Gastroesophageal sphincter (tissue), 4 donors: ENCODE results near the gene C19orf44. TPM values are rescaled to one million over a fixed set of nuclear protein-coding genes. Genes with fewer than 3 reads are reported as not detected.
"Not testable (repeated sequence)": the region's sequence is repeated elsewhere in the genome, so short reads cannot be mapped to it uniquely, and the experiment has no call there.

ENCODE experiments used
- ATAC-seq: fragments of 150-250 bp; one replicate; pipeline ENCODE4 v1.9.1; 2016; ENCODE audit warnings: mild to moderate bottlenecking, moderate library complexity
- H3K27ac ChIP-seq, 4 donors: fragments of 200-600 bp; sonication (generic) in 3 of 4; 1 replicate in 3 of 4; 2 replicates in 1 of 4; pipeline ENCODE4 v1.5.1; 2016 to 2019
- H3K27me3 ChIP-seq: fragments of 200-600 bp; sonication (generic); one replicate; pipeline ENCODE4 v1.5.1; 2019
- H3K36me3 ChIP-seq, 2 donors: fragments of 200-600 bp; sonication (generic); one replicate each; pipeline ENCODE4 v1.5.1; 2019; ENCODE audit warnings: control low read depth in 1 of 2
- H3K4me1 ChIP-seq, 3 donors: fragments of 200-600 bp; sonication (generic); 1 replicate in 2 of 3; 2 replicates in 1 of 3; pipeline ENCODE4 v1.5.1; 2016 to 2019; ENCODE audit warnings: control low read depth in 2 of 3
- H3K4me3 ChIP-seq, 2 donors: fragments of 200-600 bp; sonication (generic); one replicate each; pipeline ENCODE4 v1.5.1; 2019; ENCODE audit warnings: mild to moderate bottlenecking in 1 of 2, moderate library complexity in 1 of 2
- H3K9me3 ChIP-seq, 3 donors: fragments of 200-600 bp; sonication (generic); one replicate each; pipeline ENCODE4 v1.5.1; 2017 to 2019; ENCODE audit warnings: control low read depth in 2 of 3
- CTCF ChIP-seq, 4 experiments: fragments of 200-600 bp in 2 of 4; fragments of 450-650 bp in 2 of 4; sonication (generic) in 1 of 4; IDR thresholded peaks; one replicate each; pipeline ENCODE4 v1.5.1; 2017 to 2019; ENCODE audit warnings: antibody characterized with exemption in 4 of 4, mild to moderate bottlenecking in 2 of 4, moderate library complexity in 2 of 4
- EP300 ChIP-seq: sonication (generic); formaldehyde crosslinking; IDR thresholded peaks from one replicate; pipeline ENCODE4 v1.6.1; 2017; ENCODE audit warnings: antibody characterized with exemption, mild to moderate bottlenecking
- POLR2A ChIP-seq, 2 donors: fragments of 450-650 bp; IDR thresholded peaks; one replicate each; pipeline ENCODE4 v1.6.1; 2017; ENCODE audit warnings: antibody characterized with exemption in 2 of 2, mild to moderate bottlenecking in 2 of 2, moderate library complexity in 1 of 2
- POLR2AphosphoS5 ChIP-seq: sonication (generic); formaldehyde crosslinking; IDR thresholded peaks from one replicate; pipeline ENCODE4 v1.6.1; 2017; ENCODE audit warnings: antibody characterized with exemption
- WGBS, 2 donors: methylation state at CpG; one replicate each; pipeline ENCODE4 v1.1.5; 2018; ENCODE audit warnings: low coverage in 1 of 2; 5-methylcytosine and 5-hydroxymethylcytosine counted together
- total RNA-seq, 4 donors: library from RNA; depleted of rRNA; stranded (reverse); fragments of >200 nt; gene quantifications; one replicate each; pipeline ENCODE4 v1.1.0, GENCODE V29; 2016

The C19orf44 gene
- total RNA-seq, 4 donors from 2014 or later, result 8.1 to 12.3 (median 11.9) TPM

- WGBS, 2 donors, result 41 to 57% methylated on average over 1 to 3 of the region's 3 CpGs
- TF ChIP-seq POLR2AphosphoS5, result no peak
- Histone ChIP-seq H3K27ac (no peak overlapping the region), H3K36me3 (no peaks in the 10 kb centered on the region), H3K9me3 (peaks cover 0 to 7% (median 0%) of the 10 kb centered on the region in 3 donors), H3K4me3 (no peak overlapping the region), H3K27me3 (no peaks in the 10 kb centered on the region), H3K4me1 (peaks cover 0 to 5% (median 0%) of the 10 kb centered on the region in 3 donors)
- ATAC-seq, result no peak
Observed at GRCh38 chr19:16476401-16476800, 19.8 kb upstream of the C19orf44 start.

GRCh38 chr19:16477311-16477710, 18.9 kb upstream of the C19orf44 start:
- Histone ChIP-seq H3K4me1 (peaks cover 0 to 3% (median 0%) of the 10 kb centered on the region in 3 donors), H3K36me3 (no peaks in the 10 kb centered on the region), H3K27ac (no peak overlapping the region), H3K9me3 (peaks cover 0 to 7% (median 0%) of the 10 kb centered on the region in 3 donors), H3K27me3 (no peaks in the 10 kb centered on the region), H3K4me3 (no peak overlapping the region)
- TF ChIP-seq POLR2A (IDR thresholded peaks at IDR 0.05) (no peak), POLR2AphosphoS5 (no peak), EP300 (no peak), CTCF (IDR thresholded peaks at IDR 0.05) (no peak)
- 89 to 100% methylated on average over 1 of the region's 1 CpG for WGBS, 2 donors
- no peak for ATAC-seq

DNA sequence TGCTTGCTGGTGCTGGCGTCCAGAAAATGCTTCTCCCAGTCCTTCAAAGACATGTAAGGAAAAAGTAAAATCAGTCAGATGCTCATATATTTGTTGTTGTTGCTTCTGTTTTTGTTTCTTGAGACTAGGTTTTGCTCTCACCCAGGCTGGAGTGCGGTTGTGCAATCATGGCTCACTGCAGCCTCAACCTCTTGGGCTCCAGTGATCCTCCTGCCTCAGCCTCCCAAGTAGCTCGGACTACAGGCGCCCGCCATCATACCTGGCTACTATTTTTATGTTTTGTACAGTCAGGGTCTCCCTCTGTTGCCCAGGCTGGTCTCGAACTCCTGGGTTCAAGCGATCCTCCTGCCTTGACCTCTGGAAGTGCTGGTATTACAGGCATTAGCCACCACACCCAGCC, 13.4 kb upstream of the C19orf44 start:
- Histone ChIP-seq H3K27me3 (no peaks in the 10 kb centered on the region), H3K9me3 (no peaks in the 10 kb centered on the region), H3K4me1 (no peaks in the 10 kb centered on the region), H3K4me3 (no peak overlapping the region), H3K27ac (no peak overlapping the region), H3K36me3 (no peaks in the 10 kb centered on the region)
- ATAC-seq, result no peak
- WGBS, 2 donors, result 60 to 75% methylated on average over 2 to 5 of the region's 7 CpGs
- TF ChIP-seq CTCF (IDR thresholded peaks at IDR 0.05) (no peak), POLR2AphosphoS5 (no peak), POLR2A (IDR thresholded peaks at IDR 0.05) (no peak), EP300 (no peak)

DNA sequence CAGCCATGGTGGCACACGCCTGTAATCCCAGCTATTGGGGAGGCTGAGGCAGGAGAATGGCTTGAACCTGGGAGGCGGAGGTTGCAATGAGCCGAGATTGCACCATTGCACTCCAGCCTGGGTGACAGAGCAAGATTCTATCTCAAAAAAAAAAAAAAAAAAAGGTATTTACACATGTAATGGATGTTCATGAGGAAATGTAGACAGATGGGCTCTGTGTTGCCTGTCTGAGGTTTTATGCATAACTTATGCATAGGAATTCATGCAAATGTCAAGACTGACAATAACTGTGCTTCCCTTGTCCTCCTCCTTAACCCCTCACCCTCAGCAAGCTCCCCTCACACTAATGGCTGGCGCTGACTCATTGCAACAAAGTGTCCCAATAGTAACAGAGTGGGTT, 9.7 kb upstream of the C19orf44 start:
- H3K36me3 ChIP-seq, H3K4me3 ChIP-seq, H3K27me3 ChIP-seq, H3K9me3 ChIP-seq, H3K27ac ChIP-seq, ATAC-seq: not testable (repeated sequence)
- peaks cover 0 to 13% (median 5%) of the 10 kb centered on the region in 3 donors for H3K4me1 ChIP-seq
- 80 to 96% methylated on average over 1 to 3 of the region's 4 CpGs for WGBS, 2 donors

DNA sequence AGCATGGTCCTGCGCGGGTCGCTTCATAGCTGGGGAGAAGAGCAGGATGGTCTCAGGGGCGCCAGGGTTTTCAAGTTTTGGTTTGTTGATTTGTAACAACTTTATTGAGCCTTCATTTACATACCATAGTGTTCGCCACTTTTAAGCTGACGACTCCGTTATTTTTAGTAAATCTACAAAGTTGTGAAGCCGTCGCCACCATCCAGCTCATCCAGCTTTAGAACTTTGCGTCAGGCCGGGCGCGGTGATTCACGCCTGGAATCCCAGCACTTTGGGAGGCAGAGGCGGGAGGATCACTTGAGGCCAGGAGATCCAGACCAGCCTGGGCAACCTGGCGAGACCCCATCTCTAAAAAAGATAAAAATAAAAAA, 404 bp downstream of the C19orf44 start:
- Histone ChIP-seq H3K27me3 (no peaks in the 10 kb centered on the region), H3K36me3 (peaks cover 0 to 12% of the 10 kb centered on the region in 2 donors), H3K4me3 (peak overlapping the region; percentile 45 to 69), H3K4me1 (peaks cover 0 to 21% (median 5%) of the 10 kb centered on the region in 3 donors), H3K27ac (peak overlapping the region in 3 of 4 donors; percentile 85 to 92 (median 87)), H3K9me3 (no peaks in the 10 kb centered on the region)
- peak; percentile 23 for ATAC-seq
- TF ChIP-seq POLR2AphosphoS5 (no peak), POLR2A (IDR thresholded peaks at IDR 0.05) (no peak), CTCF (IDR thresholded peaks at IDR 0.05) (no peak), EP300 (no peak)
- WGBS, 2 donors, result 9 to 12% methylated on average over 11 to 16 of the region's 16 CpGs

DNA sequence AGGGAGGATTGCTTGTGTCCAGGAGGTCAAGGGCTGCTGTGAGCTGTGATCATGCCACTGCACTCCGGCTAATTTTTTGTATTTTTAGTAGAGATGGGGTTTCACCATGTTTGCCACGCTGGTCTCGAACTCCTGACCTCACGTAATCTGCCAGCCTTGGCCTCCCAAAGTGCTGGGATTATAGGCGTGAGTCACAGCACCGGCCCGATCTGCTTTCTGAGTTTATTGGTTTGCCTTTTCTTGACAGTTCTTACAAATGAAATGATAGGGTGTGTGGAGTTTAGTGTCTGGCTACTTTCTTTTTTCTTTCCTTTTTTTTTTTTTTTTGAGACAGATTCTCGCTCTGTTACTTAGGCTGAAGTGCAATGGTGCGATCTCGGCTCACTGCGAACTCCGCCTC, 848 bp downstream of the C19orf44 start:
- H3K4me3 ChIP-seq, result peak overlapping the region; percentile 45 to 69
- 61 to 74% methylated on average over 7 to 9 of the region's 12 CpGs for WGBS, 2 donors
- ATAC-seq, result no peak
- no peaks in the 10 kb centered on the region for H3K9me3 ChIP-seq
- no peaks in the 10 kb centered on the region for H3K27me3 ChIP-seq
- H3K36me3 ChIP-seq, result peaks cover 0 to 17% of the 10 kb centered on the region in 2 donors
- peaks cover 0 to 21% (median 5%) of the 10 kb centered on the region in 3 donors for H3K4me1 ChIP-seq
- no peak for TF ChIP-seq POLR2AphosphoS5
- no peak for TF ChIP-seq CTCF (IDR thresholded peaks at IDR 0.05)
- no peak for TF ChIP-seq EP300
- TF ChIP-seq POLR2A (IDR thresholded peaks at IDR 0.05), result no peak
- peak overlapping the region in 3 of 4 donors; percentile 85 to 92 (median 87) for H3K27ac ChIP-seq
